Trophoblast cell (in vitro differentiated cells and primary cell): ENCODE data around the gene CORO1A.

Source experiments
- DNase-seq, 2 donors: peaks; one replicate each; pipeline ENCODE4 v3.0.0-alpha.2; 2016
- H2AFZ ChIP-seq: 2 replicates; pipeline ENCODE4 v1.6.1; 2013; ENCODE audit warnings: low read length, moderate library complexity, mild to moderate bottlenecking; ENCODE audit not compliant: insufficient read depth, poor library complexity
- H2AK5ac ChIP-seq: 2 replicates; pipeline ENCODE4 v1.6.1; 2013; ENCODE audit warnings: mild to moderate bottlenecking, low read length
- H2BK120ac ChIP-seq: 2 replicates; pipeline ENCODE4 v1.6.1; 2013; ENCODE audit warnings: low read length, mild to moderate bottlenecking, moderate library complexity; ENCODE audit not compliant: insufficient read depth, poor library complexity
- H2BK12ac ChIP-seq: 2 replicates; pipeline ENCODE4 v1.6.1; 2013; ENCODE audit warnings: mild to moderate bottlenecking, low read length, moderate library complexity
- H2BK5ac ChIP-seq: 2 replicates; pipeline ENCODE4 v1.6.1; 2013; ENCODE audit warnings: low read length, low read depth, moderate library complexity, mild to moderate bottlenecking; ENCODE audit not compliant: poor library complexity
- H3K14ac ChIP-seq: 2 replicates; pipeline ENCODE4 v1.6.1; 2013; ENCODE audit warnings: mild to moderate bottlenecking, low read length
- H3K18ac ChIP-seq: 2 replicates; pipeline ENCODE4 v1.6.1; 2013; ENCODE audit warnings: mild to moderate bottlenecking, low read length
- H3K23ac ChIP-seq: 2 replicates; pipeline ENCODE4 v1.6.1; 2013; ENCODE audit warnings: low read length
- H3K27ac ChIP-seq: 2 replicates; pipeline ENCODE4 v1.5.1; 2013; ENCODE audit warnings: low read depth, mild to moderate bottlenecking, inconsistent platforms, low read length, moderate library complexity
- H3K27me3 ChIP-seq: 2 replicates; pipeline ENCODE4 v1.6.1; 2013; ENCODE audit warnings: inconsistent platforms, mild to moderate bottlenecking, low read length, moderate library complexity; ENCODE audit not compliant: insufficient read depth
- H3K36me3 ChIP-seq, 2 experiments: 1 replicate in 1 of 2; 2 replicates in 1 of 2; pipeline ENCODE4 v1.6.1; 2013; ENCODE audit warnings: low read length in 2 of 2, mild to moderate bottlenecking in 2 of 2, moderate library complexity in 1 of 2; ENCODE audit not compliant: insufficient read depth in 2 of 2, control insufficient read depth in 1 of 2
- H3K4ac ChIP-seq: 2 replicates; pipeline ENCODE4 v1.6.1; 2013; ENCODE audit warnings: low read depth, mild to moderate bottlenecking, low read length, moderate library complexity
- H3K4me1 ChIP-seq, 2 experiments: 1 replicate in 1 of 2; 2 replicates in 1 of 2; pipeline ENCODE4 v1.6.1; 2013; ENCODE audit warnings: low read length in 2 of 2, mild to moderate bottlenecking in 2 of 2, moderate library complexity in 1 of 2; ENCODE audit not compliant: insufficient read depth in 2 of 2, control insufficient read depth in 1 of 2
- H3K4me2 ChIP-seq: 2 replicates; pipeline ENCODE4 v1.6.1; 2013; ENCODE audit warnings: inconsistent platforms, mild to moderate bottlenecking, low read length, moderate library complexity
- H3K4me3 ChIP-seq: 2 replicates; pipeline ENCODE4 v1.5.1; 2013; ENCODE audit warnings: mild to moderate bottlenecking, low read depth, low read length, inconsistent platforms
- H3K79me1 ChIP-seq: one replicate; pipeline ENCODE4 v1.6.1; 2013; ENCODE audit warnings: low read length
- H3K79me2 ChIP-seq: 2 replicates; pipeline ENCODE4 v1.6.1; 2013; ENCODE audit warnings: low read length, mild to moderate bottlenecking; ENCODE audit not compliant: control insufficient read depth, insufficient read depth, poor library complexity
- H3K9ac ChIP-seq: 2 replicates; pipeline ENCODE4 v1.6.1; 2013; ENCODE audit warnings: mild to moderate bottlenecking, low read length
- H3K9me3 ChIP-seq: 2 replicates; pipeline ENCODE4 v1.6.1; 2013; ENCODE audit warnings: low read depth, mild to moderate bottlenecking, control low read depth, inconsistent platforms, low read length; ENCODE audit not compliant: insufficient read depth
- H4K12ac ChIP-seq: 2 replicates; pipeline ENCODE4 v1.6.1; 2013; ENCODE audit warnings: low read depth, mild to moderate bottlenecking, low read length, moderate library complexity
- H4K8ac ChIP-seq: 2 replicates; pipeline ENCODE4 v1.6.1; 2013; ENCODE audit warnings: low read depth, mild to moderate bottlenecking, low read length, moderate library complexity
- H4K91ac ChIP-seq: one replicate; pipeline ENCODE4 v1.6.1; 2013; ENCODE audit warnings: low read depth, mild to moderate bottlenecking, low read length, moderate library complexity
- WGBS: extraction: QIAGEN DNeasy Blood & Tissue Kit; methylation state at CpG from one replicate; pipeline ENCODE4 v1.1.7; 2013; ENCODE audit warnings: missing lambda C conversion rate; ENCODE audit not compliant: insufficient read length, insufficient coverage; ENCODE audit errors: extremely low coverage; 5-methylcytosine and 5-hydroxymethylcytosine counted together

The CORO1A gene

GRCh38 chr16:30151091-30151490, 32.3 kb upstream of the CORO1A start:
- Histone ChIP-seq H3K79me1 (no peaks in the 10 kb centered on the region), H2AK5ac (no peak overlapping the region), H2AFZ (no peak overlapping the region), H2BK12ac (no peak overlapping the region), H3K27ac (no peak overlapping the region), H3K79me2 (no peaks in the 10 kb centered on the region), H3K23ac (no peak overlapping the region), H3K36me3 (no peaks in the 10 kb centered on the region), H3K4ac (no peak overlapping the region), H2BK120ac (no peak overlapping the region), H3K9ac (no peak overlapping the region), H4K8ac (no peak overlapping the region), H4K12ac (no peak overlapping the region), H3K27me3 (no peaks in the 10 kb centered on the region), H3K4me1 (no peaks in the 10 kb centered on the region), H3K9me3 (peaks cover 3% of the 10 kb centered on the region), H3K18ac (no peak overlapping the region), H3K14ac (no peak overlapping the region), H4K91ac (no peak overlapping the region), H3K4me2 (no peak overlapping the region), H3K4me3 (no peak overlapping the region), H2BK5ac (no peak overlapping the region)
- WGBS, result no CpG with 5 or more reads among the region's 7 CpGs
- no peak for DNase-seq

GRCh38 chr16:30152517-30152916, 30.9 kb upstream of the CORO1A start:
- DNase-seq, result no peak

GRCh38 chr16:30155188-30155587, 28.2 kb upstream of the CORO1A start:
- Histone ChIP-seq H3K23ac (no peak overlapping the region), H3K18ac (no peak overlapping the region), H3K4ac (no peak overlapping the region), H3K79me1 (no peaks in the 10 kb centered on the region), H4K91ac (no peak overlapping the region), H3K14ac (no peak overlapping the region), H3K4me3 (no peak overlapping the region), H2AFZ (no peak overlapping the region), H4K8ac (no peak overlapping the region), H3K4me2 (no peak overlapping the region), H3K9ac (no peak overlapping the region), H3K36me3 (no peaks in the 10 kb centered on the region), H3K27ac (no peak overlapping the region), H4K12ac (no peak overlapping the region), H2BK12ac (no peak overlapping the region), H2BK120ac (no peak overlapping the region), H3K4me1 (no peaks in the 10 kb centered on the region), H2AK5ac (no peak overlapping the region), H3K27me3 (no peaks in the 10 kb centered on the region), H2BK5ac (no peak overlapping the region), H3K9me3 (no peaks in the 10 kb centered on the region), H3K79me2 (no peaks in the 10 kb centered on the region)
- no peak for DNase-seq
- WGBS, result no CpG with 5 or more reads among the region's 5 CpGs

More at GRCh38 chr16:30152517-30152916, 30.9 kb upstream of the CORO1A start:
- H4K8ac ChIP-seq, result no peak overlapping the region
- H3K4me2 ChIP-seq, result no peak overlapping the region
- H3K79me1 ChIP-seq, result no peaks in the 10 kb centered on the region
- no peaks in the 10 kb centered on the region for H3K27me3 ChIP-seq
- H4K91ac ChIP-seq, result no peak overlapping the region
- H3K14ac ChIP-seq, result no peak overlapping the region
- no peak overlapping the region for H2AK5ac ChIP-seq
- H3K79me2 ChIP-seq, result no peaks in the 10 kb centered on the region
- H3K36me3 ChIP-seq, result no peaks in the 10 kb centered on the region
- no peak overlapping the region for H3K27ac ChIP-seq
- no peak overlapping the region for H2BK12ac ChIP-seq
- peaks cover 3% of the 10 kb centered on the region for H3K9me3 ChIP-seq
- H3K18ac ChIP-seq, result no peak overlapping the region
- no peak overlapping the region for H3K23ac ChIP-seq
- H2BK5ac ChIP-seq, result no peak overlapping the region
- no CpG with 5 or more reads among the region's 9 CpGs for WGBS
- no peak overlapping the region for H2BK120ac ChIP-seq
- H3K4me3 ChIP-seq, result no peak overlapping the region
- no peak overlapping the region for H3K9ac ChIP-seq
- no peak overlapping the region for H4K12ac ChIP-seq
- no peaks in the 10 kb centered on the region for H3K4me1 ChIP-seq
- no peak overlapping the region for H3K4ac ChIP-seq
- no peak overlapping the region for H2AFZ ChIP-seq

- DNase-seq, result no peak
- no peaks in the 10 kb centered on the region for H3K79me2 ChIP-seq
- no peak overlapping the region for H2AFZ ChIP-seq
- no peak overlapping the region for H3K4ac ChIP-seq
- H3K4me3 ChIP-seq, result no peak overlapping the region
- H4K91ac ChIP-seq, result no peak overlapping the region
- H2AK5ac ChIP-seq, result no peak overlapping the region
- H3K4me2 ChIP-seq, result no peak overlapping the region
- no peak overlapping the region for H2BK12ac ChIP-seq
- WGBS, result no CpG with 5 or more reads among the region's 1 CpG
- no peaks in the 10 kb centered on the region for H3K79me1 ChIP-seq
- H3K9me3 ChIP-seq, result no peaks in the 10 kb centered on the region
- H3K9ac ChIP-seq, result no peak overlapping the region
- no peak overlapping the region for H3K27ac ChIP-seq
- no peak overlapping the region for H3K14ac ChIP-seq
- H3K36me3 ChIP-seq, result no peaks in the 10 kb centered on the region
- H2BK5ac ChIP-seq, result no peak overlapping the region
- no peak overlapping the region for H3K18ac ChIP-seq
- H3K4me1 ChIP-seq, result no peaks in the 10 kb centered on the region
- no peak overlapping the region for H4K8ac ChIP-seq
- no peaks in the 10 kb centered on the region for H3K27me3 ChIP-seq
- no peak overlapping the region for H3K23ac ChIP-seq
- no peak overlapping the region for H4K12ac ChIP-seq
- H2BK120ac ChIP-seq, result no peak overlapping the region
Observed at GRCh38 chr16:30157214-30157613, 26.2 kb upstream of the CORO1A start.
